GM23338 (cell line): ENCODE measurements around the gene FKBP9. TPM values are rescaled to one million over a fixed set of nuclear protein-coding genes. Genes with fewer than 3 reads are reported as not detected.

Experiments used
- ATAC-seq: fragments of 200-7000 bp; cut with Tn5 transposase; 3 replicates; pipeline ENCODE4 v1.9.1; 2020
- DNase-seq: peaks from one replicate; pipeline ENCODE4 v3.0.0-alpha.2; 2015; ENCODE audit warnings: low spot score
- H2AFZ ChIP-seq: fragments of 200-600 bp; sonication (generic); 2 replicates; pipeline ENCODE4 v1.8.0; 2016; ENCODE audit warnings: antibody characterized with exemption, mild to moderate bottlenecking, moderate library complexity
- H3F3A ChIP-seq: fragments of 200-600 bp; sonication (generic); replicated peaks from 2 replicates; pipeline ENCODE4 v1.8.0; 2017; ENCODE audit warnings: antibody characterized with exemption, mixed run types, low read depth
- H3K27ac ChIP-seq: fragments of 200-600 bp; sonication (generic); 2 replicates; pipeline ENCODE4 v1.6.1; 2016; ENCODE audit warnings: low read depth
- H3K27me3 ChIP-seq: fragments of 200-600 bp; sonication (generic); 2 replicates; pipeline ENCODE4 v1.8.0; 2016; ENCODE audit warnings: mild to moderate bottlenecking, mixed run types, moderate library complexity; ENCODE audit not compliant: insufficient read depth
- H3K36me3 ChIP-seq: fragments of 200-600 bp; sonication (generic); 2 replicates; pipeline ENCODE4 v1.8.0; 2016; ENCODE audit warnings: mild to moderate bottlenecking; ENCODE audit not compliant: insufficient read depth
- H3K4me1 ChIP-seq: fragments of 200-600 bp; sonication (generic); 2 replicates; pipeline ENCODE4 v1.8.0; 2016; ENCODE audit warnings: mild to moderate bottlenecking, moderate library complexity; ENCODE audit not compliant: insufficient read depth
- H3K4me2 ChIP-seq: fragments of 200-600 bp; sonication (generic); 2 replicates; pipeline ENCODE4 v1.7.1; 2017; ENCODE audit warnings: mixed run types
- H3K4me3 ChIP-seq: fragments of 200-600 bp; sonication (generic); 2 replicates; pipeline ENCODE4 v1.6.1; 2016; ENCODE audit warnings: mixed run types
- H3K79me2 ChIP-seq: fragments of 200-600 bp; sonication (generic); replicated peaks from 2 replicates; pipeline ENCODE4 v1.8.0; 2017; ENCODE audit warnings: mild to moderate bottlenecking; ENCODE audit not compliant: insufficient read depth
- H3K9me2 ChIP-seq: fragments of 200-600 bp; sonication (generic); 2 replicates; pipeline ENCODE4 v1.8.0; 2017; ENCODE audit not compliant: insufficient read depth
- H4K20me1 ChIP-seq: fragments of 200-600 bp; sonication (generic); replicated peaks from 2 replicates; pipeline ENCODE4 v1.8.0; 2017; ENCODE audit warnings: mild to moderate bottlenecking; ENCODE audit not compliant: insufficient read depth
- H3K27ac Mint-ChIP-seq: 2 replicates; pipeline ENCODE4 v1.8.0; 2020; ENCODE audit warnings: inconsistent platforms, mild to moderate bottlenecking, moderate library complexity, mixed read lengths
- H3K27me3 Mint-ChIP-seq: 3 replicates; pipeline ENCODE4 v1.8.0; 2022; ENCODE audit warnings: low read depth, mild to moderate bottlenecking, moderate library complexity, mixed read lengths, inconsistent platforms; ENCODE audit not compliant: insufficient read depth, poor library complexity
- H3K36me3 Mint-ChIP-seq: 3 replicates; pipeline ENCODE4 v1.8.0; 2021; ENCODE audit warnings: low read depth, mild to moderate bottlenecking, inconsistent platforms, moderate library complexity, mixed read lengths
- H3K4me1 Mint-ChIP-seq: 3 replicates; pipeline ENCODE4 v1.8.0; 2020; ENCODE audit warnings: mild to moderate bottlenecking, inconsistent platforms, mixed read lengths
- H3K4me3 Mint-ChIP-seq: 3 replicates; pipeline ENCODE4 v1.8.0; 2021; ENCODE audit warnings: moderate library complexity, mild to moderate bottlenecking, inconsistent platforms, mixed read lengths
- H3K9me3 Mint-ChIP-seq: 3 replicates; pipeline ENCODE4 v1.8.0; 2020; ENCODE audit warnings: moderate library complexity, mild to moderate bottlenecking, inconsistent platforms, mixed read lengths
- CREB1 ChIP-seq: fragments of 250-450 bp; sonication (Bioruptor Pico); IDR thresholded peaks from 2 replicates; pipeline ENCODE4 v1.5.0; 2020; ENCODE audit warnings: low read depth, mild to moderate bottlenecking, moderate library complexity
- CTCF ChIP-seq, 2 experiments: fragments of 200-600 bp in 1 of 2; sonication (generic) in 1 of 2; conservative IDR thresholded peaks; 2 replicates each; pipeline versions ENCODE4 v1.5.1 to v1.6.1; 2016 to 2017; ENCODE audit warnings: antibody characterized with exemption in 2 of 2, low read depth in 2 of 2, mild to moderate bottlenecking in 2 of 2, moderate library complexity in 1 of 2
- EZH2phosphoT487 ChIP-seq: fragments of 200-600 bp; sonication (generic); IDR thresholded peaks from one replicate; pipeline ENCODE4 v1.8.1; 2018; ENCODE audit warnings: antibody characterized with exemption; ENCODE audit not compliant: unreplicated experiment
- JUNB ChIP-seq: IDR thresholded peaks from one replicate; pipeline ENCODE4 v1.6.1; 2016; ENCODE audit warnings: antibody characterized with exemption; ENCODE audit not compliant: unreplicated experiment
- POLR2AphosphoS5 ChIP-seq: IDR thresholded peaks from 2 replicates; pipeline ENCODE4 v1.6.1; 2016; ENCODE audit warnings: antibody characterized with exemption, low read depth
- REST ChIP-seq: IDR thresholded peaks from one replicate; pipeline ENCODE4 v1.6.1; 2018; ENCODE audit warnings: antibody characterized with exemption; ENCODE audit not compliant: unreplicated experiment
- ZNF331 ChIP-seq: fragments of 250-450 bp; sonication (Bioruptor Pico); IDR thresholded peaks from 2 replicates; pipeline ENCODE4 v1.5.0; 2020; ENCODE audit warnings: low read depth, mild to moderate bottlenecking, moderate library complexity
- polyA plus RNA-seq: library from polyadenylated mRNA; unstranded; fragments of >200 nt; fragmentation: Nextera tagmentation; extraction: Ambion mirVana; gene quantifications from 2 replicates; pipeline ENCODE4 v1.2.1, GENCODE V29; 2016
- total RNA-seq: library from RNA; depleted of rRNA; stranded (reverse); fragments of >200 nt; shearing (Covaris generic); gene quantifications from 2 replicates; pipeline ENCODE4 v1.2.3, GENCODE V29; 2014

FKBP9 gene
- total and polyA plus RNA-seq, 2 experiments from 2014 or later = 5.2 to 15.8 TPM

GRCh38 chr7:33039257-33039902 lies 82.1 kb downstream of the FKBP9 start (continued):
- TF ChIP-seq CTCF (conservative IDR thresholded peaks at IDR 0.05; ENCODE audit: low read depth in 2 of 2) (no peak), EZH2phosphoT487 (no peak), REST (no peak), POLR2AphosphoS5 (no peak), CREB1 (no peak), ZNF331 (CRISPR knock-in tag) (no peak)

GRCh38 chr7:33039903-33040292 lies 82.7 kb downstream of the FKBP9 start:
- Histone ChIP-seq H3K4me2 (no peak overlapping the region), H3K4me3 (no peak overlapping the region), H3K9me2 (no peaks in the 10 kb centered on the region), H3K4me1 (no peaks in the 10 kb centered on the region; the same call in 1 of the 2 replicates), H2AFZ (no peak overlapping the region), H4K20me1 (peaks cover 62% of the 10 kb centered on the region), H3K27me3 (no peaks in the 10 kb centered on the region), H3F3A (no peaks in the 10 kb centered on the region), H3K79me2 (peaks cover 98% of the 10 kb centered on the region), H3K27ac (no peak overlapping the region), H3K36me3 (no peaks in the 10 kb centered on the region)
- H3K36me3 Mint-ChIP-seq = no peaks in the 10 kb centered on the region; the same call in 2 of the 3 replicates
- no peak for TF ChIP-seq ZNF331 (CRISPR knock-in tag)
- TF ChIP-seq CTCF (conservative IDR thresholded peaks at IDR 0.05; ENCODE audit: low read depth in 2 of 2) = no peak
- TF ChIP-seq JUNB = no peak
- no peak overlapping the region for H3K27ac Mint-ChIP-seq
- H3K4me1 Mint-ChIP-seq = peaks cover 6% of the 10 kb centered on the region; the same call in 2 of the 3 replicates
- H3K9me3 Mint-ChIP-seq = no peaks in the 10 kb centered on the region
- H3K4me3 Mint-ChIP-seq = no peak overlapping the region
- no peak for ATAC-seq
- H3K27me3 Mint-ChIP-seq = no peaks in the 10 kb centered on the region
- DNase-seq = no peak
